Stimulated activated naive CD4-positive, alpha-beta T cell (primary cell): ENCODE measurements around the gene KIAA2012.
"Not testable (repeated sequence)": the region's sequence is repeated elsewhere in the genome, so short reads cannot be mapped to it uniquely, and the experiment has no call there.

Experiments
- DNase-seq, 6 experiments: peaks; one replicate each; lab custom pipeline; 2025; lab: John Stamatoyannopoulos, UW

Gene KIAA2012

GRCh38 chr2:202201220-202202160 lies 128.4 kb downstream of the KIAA2012 start:
- no peak for DNase-seq

DNA sequence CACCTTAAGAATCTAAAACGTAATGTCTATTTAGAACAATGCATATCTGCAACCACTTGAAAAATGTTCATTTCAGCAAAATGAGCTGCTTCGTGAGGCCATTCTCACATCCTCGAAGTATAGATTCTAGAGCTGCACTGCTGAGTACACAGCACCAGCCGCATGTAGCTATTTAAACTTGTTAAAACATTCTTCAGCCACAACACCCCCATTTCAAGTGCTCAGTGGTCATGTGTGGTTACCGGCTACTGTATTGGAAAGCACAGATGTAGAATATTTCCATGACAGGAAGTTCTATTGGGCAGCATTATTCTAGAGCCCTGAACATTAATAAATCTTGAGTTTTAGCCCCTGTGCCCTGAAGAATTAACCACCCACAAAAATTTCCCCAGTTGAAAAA lies 130.3 kb downstream of the KIAA2012 start:
- DNase-seq: no peak

GRCh38 chr2:202204855-202205254 lies 131.8 kb downstream of the KIAA2012 start:
- no peak for DNase-seq

DNA sequence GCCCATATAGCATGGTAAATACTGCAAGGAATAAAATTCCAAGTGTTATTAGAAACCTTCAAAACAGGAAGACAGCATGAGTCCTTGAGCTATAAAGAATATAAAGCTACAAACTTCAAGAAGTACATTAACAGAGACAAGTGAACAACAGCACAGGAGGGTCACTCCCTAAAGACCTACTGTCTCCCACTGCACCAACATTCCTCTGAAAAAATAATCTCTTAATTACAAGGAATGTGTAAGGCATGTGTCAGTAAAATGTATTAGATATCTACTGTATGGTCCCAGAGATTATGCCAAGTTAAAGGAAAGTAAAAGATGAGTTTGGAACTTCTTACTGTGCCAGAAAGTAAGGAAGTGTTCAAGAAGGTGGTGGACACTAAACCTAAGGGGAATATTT lies 135.5 kb downstream of the KIAA2012 start:
- no peak for DNase-seq

DNA sequence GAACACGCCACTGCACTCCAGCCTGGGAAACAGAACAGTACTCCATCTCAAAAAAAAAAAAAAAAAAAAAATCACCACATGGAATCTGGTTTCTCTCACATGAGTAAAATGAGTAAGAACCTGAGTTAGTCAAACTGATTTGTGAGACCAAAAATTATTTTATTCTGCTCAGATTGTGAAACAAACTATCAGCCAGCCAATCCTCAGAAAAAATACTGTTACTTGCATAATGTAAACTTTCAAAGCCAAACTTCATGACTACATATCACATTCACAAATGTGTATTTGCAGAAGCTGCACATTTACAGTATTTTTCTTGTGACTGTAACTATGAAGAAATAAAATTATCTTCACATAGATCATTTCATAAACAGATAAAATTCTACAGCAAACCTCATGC lies 142.1 kb downstream of the KIAA2012 start:
- no peak for DNase-seq

- no peak for DNase-seq
Observed at GRCh38 chr2:202221873-202222272, 148.8 kb downstream of the KIAA2012 start.

- peak in 3 of 6 experiments; percentile 12 to 40 (median 33) for DNase-seq
Observed at GRCh38 chr2:202237787-202238233, 164.8 kb downstream of the KIAA2012 start.

DNA sequence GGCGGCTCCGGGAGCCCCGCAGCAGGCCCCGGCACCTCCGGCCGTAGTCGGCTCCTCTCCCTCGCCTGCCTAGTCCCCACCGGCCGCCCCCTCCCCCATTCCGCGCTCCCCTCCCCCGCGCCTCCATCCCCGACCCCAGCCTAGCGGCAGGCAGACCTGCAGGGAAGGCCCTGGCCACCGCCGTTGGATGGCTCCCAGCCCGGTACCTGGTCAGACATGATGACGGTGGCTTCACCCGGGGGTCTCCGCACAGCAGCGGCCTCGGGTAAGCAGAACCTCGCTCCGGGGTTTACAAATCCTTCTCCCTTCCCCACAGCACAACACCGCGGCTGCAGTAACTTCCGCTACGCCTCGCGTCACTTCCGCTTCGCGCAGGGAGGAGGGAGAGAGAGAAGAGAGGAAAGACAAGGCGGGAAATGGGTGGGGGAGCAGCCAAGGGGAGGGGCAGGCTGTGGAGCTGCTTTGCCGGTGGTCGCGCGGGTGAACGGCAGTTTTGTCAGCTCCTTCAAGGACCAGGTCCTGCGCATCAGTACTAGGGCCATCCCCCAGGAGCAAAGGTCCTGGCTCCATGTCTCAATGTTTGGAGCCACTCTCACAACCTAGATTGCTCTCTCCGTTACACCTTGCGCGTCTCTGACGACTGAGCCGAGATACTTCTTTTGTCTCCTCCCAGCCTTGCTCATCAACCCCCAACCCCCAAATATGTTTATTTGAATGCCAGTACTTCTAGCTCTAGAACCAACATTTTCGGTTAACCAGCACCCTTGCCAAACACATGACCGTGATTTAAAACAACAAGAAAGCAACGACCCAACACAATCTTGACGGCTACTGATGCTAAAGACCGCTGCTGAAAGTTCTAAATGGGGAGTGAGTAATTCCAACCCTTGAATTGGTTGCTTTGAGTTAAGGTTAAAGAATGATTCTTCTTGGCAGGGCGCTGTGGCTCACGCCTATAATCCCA lies 165.5 kb downstream of the KIAA2012 start, which contains the start of gene SUMO1:
TSS of gene SUMO1 (minus strand) at position 364 of the 964 bp plus-strand sequence. CDS start at position 218, 146 bp downstream.
- DNase-seq: peak; percentile 83 to 92 (median 90)

- DNase-seq: not testable (repeated sequence)
Observed at GRCh38 chr2:202247710-202248109, 174.7 kb downstream of the KIAA2012 start.

DNA sequence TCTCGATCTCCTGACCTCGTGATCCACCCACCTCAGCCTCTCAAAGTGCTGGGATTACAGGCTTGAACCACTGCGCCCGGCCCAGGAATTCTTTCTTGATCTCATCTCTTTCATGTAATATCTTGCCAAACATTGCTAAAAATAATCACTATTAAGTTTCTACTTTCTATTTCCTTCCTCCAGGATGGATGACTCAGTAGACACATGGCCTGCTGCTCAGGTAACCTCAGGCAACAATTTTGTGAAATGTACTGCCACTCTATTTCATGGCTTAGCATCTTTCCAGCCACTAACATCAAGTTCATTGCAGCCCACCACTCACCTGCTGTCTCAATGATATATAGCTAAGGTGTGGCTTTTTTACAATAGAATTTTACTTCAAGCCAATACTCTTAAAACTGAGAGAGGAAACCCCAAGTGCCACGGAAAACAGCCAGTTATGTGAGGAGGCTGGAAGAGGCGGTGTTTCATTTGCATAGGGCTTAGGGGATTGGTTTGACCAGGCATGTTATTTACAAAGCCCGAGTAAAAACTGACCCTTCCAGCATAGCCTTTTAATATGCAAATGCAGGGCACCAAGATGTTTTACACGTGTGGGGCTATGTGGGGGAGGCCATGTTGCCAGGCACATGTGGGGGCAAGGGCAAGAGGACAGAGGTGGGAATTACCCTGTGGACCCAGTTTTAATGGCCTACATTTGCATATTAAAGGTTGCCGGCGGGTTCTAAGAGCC lies 176.6 kb downstream of the KIAA2012 start:
- DNase-seq: no peak

- DNase-seq: no peak
Observed at GRCh38 chr2:202251494-202251893, 178.4 kb downstream of the KIAA2012 start.
